ENCODE results near the gene NSDHL.
"Not testable (repeated sequence)": the region's sequence is repeated elsewhere in the genome, so short reads cannot be mapped to it uniquely, and the experiment has no call there.

GRCh38 chrX:152910018-152910417 lies 79.2 kb downstream of the NSDHL start:
- not testable (repeated sequence) for TF ChIP-seq CTCF, POLR2A (IDR thresholded peaks at IDR 0.05)
